Kidney (tissue), 14 donors: Measurements from ENCODE around the gene TGIF1. TPM values are rescaled to one million over a fixed set of nuclear protein-coding genes. Genes with fewer than 3 reads are reported as not detected.

ENCODE experiments used
- DNase-seq, 5 donors: peaks; one replicate each; pipeline ENCODE4 v3.0.0-alpha.2; 2013 to 2020
- FAIRE-seq: peaks from 2 replicates; lab custom pipeline; 2012; peaks lifted over from hg19 to GRCh38; lab: Jason Lieb, UNC
- H3K27ac ChIP-seq, 2 donors: one replicate each; pipeline ENCODE4 v1.7.0; 2013; ENCODE audit warnings: low read depth in 2 of 2, low read length in 2 of 2, inconsistent platforms in 1 of 2
- H3K27me3 ChIP-seq: one replicate; pipeline ENCODE4 v1.7.1; 2013; ENCODE audit warnings: low read length, inconsistent platforms; ENCODE audit not compliant: control insufficient read depth, insufficient read depth
- H3K36me3 ChIP-seq, 3 donors: one replicate each; pipeline versions ENCODE4 v1.7.0 to v1.7.1; 2013; ENCODE audit warnings: low read length in 3 of 3, control low read depth in 1 of 3, inconsistent platforms in 1 of 3; ENCODE audit not compliant: insufficient read depth in 3 of 3, control insufficient read depth in 2 of 3
- H3K4me1 ChIP-seq, 3 donors: one replicate each; pipeline versions ENCODE4 v1.7.0 to v1.7.1; 2013; ENCODE audit warnings: low read length in 3 of 3, inconsistent platforms in 1 of 3, low read depth in 1 of 3; ENCODE audit not compliant: control insufficient read depth in 2 of 3, insufficient read depth in 2 of 3
- H3K4me3 ChIP-seq, 3 donors: one replicate each; pipeline versions ENCODE4 v1.7.0 to v1.8.1; 2013; ENCODE audit warnings: low read length in 3 of 3, control low read depth in 1 of 3, inconsistent platforms in 1 of 3
- H3K9ac ChIP-seq, 3 donors: one replicate each; pipeline versions ENCODE4 v1.7.0 to v1.7.1; 2013; ENCODE audit warnings: low read length in 3 of 3, control low read depth in 1 of 3, inconsistent platforms in 1 of 3
- H3K9me3 ChIP-seq, 3 donors: one replicate each; pipeline versions ENCODE4 v1.7.0 to v1.7.1; 2013; ENCODE audit warnings: low read length in 3 of 3, control low read depth in 1 of 3, inconsistent platforms in 1 of 3; ENCODE audit not compliant: control insufficient read depth in 2 of 3, insufficient read depth in 1 of 3
- CTCF ChIP-seq: IDR thresholded peaks from 3 replicates; pipeline ENCODE4 v1.5.1; 2012; ENCODE audit warnings: mild to moderate bottlenecking, moderate library complexity, borderline replicate concordance; ENCODE audit not compliant: insufficient read depth; ENCODE audit errors: extremely low read depth
- intact Hi-C: fragments of 100-400 bp; cut with DNase I; formaldehyde crosslinking; loops from one replicate; pipeline ENCODE4 v1.11.1; 2022
- polyA plus RNA-seq: library from polyadenylated mRNA; stranded (reverse); fragments of 350-450 nt; fragmentation: Illumina TruSeq; extraction: RNeasy Lipid Tissue Mini Kit (QIAGEN cat#74804); gene quantifications from one replicate; pipeline ENCODE4 v1.2.3, GENCODE V29; 2014; ENCODE audit warnings: low read depth, low replicate concordance; ENCODE audit not compliant: insufficient read depth
- total RNA-seq: library from RNA; stranded (reverse); fragmentation: NEBNext Ultra II Directional; extraction: Animal tissue kit (Norgen Biotek cat#: 25700); gene quantifications from one replicate; pipeline ENCODE4 v1.2.1, GENCODE V29; 2021
- donor health status: control.
- donor health status: control.
- donor health status: control.
- donor health status: control.
- donor health status: control.
- donor health status: DM: yes; HTN: yes; CAD: no.
- donor health status: Normal renal cell carcinoma (clear cell type).

The TGIF1 gene
- total and polyA plus RNA-seq, 2 donors from 2014 or later, result 38.5 to 93.8 TPM

- Histone ChIP-seq H3K9me3 (no peaks in the 10 kb centered on the region), H3K4me1 (no peaks in the 10 kb centered on the region), H3K27me3 (no peaks in the 10 kb centered on the region), H3K27ac (peak overlapping the region; percentile 98 to 99), H3K4me3 (peak overlapping the region; percentile 79 to 97 (median 90)), H3K9ac (peak overlapping the region; percentile 65 to 100 (median 84)), H3K36me3 (no peaks in the 10 kb centered on the region)
- DNase-seq, result peak; percentile 86 to 94 (median 91)
- FAIRE-seq, result no peak
- intact Hi-C loops, result loop anchor here (10.0 kb wide), 2 partner anchors 145 to 175 kb away; no protein-coding TSS in a partner anchor
- TF ChIP-seq CTCF, result no peak
Observed at GRCh38 chr18:3449512-3450011, 410 bp upstream of the TGIF1 start.

GRCh38 chr18:3450799-3451182 is 819 bp downstream of the TGIF1 start:
- FAIRE-seq, result no peak
- Histone ChIP-seq H3K4me1 (peaks cover 0 to 10% (median 4%) of the 10 kb centered on the region in 3 donors), H3K9me3 (no peaks in the 10 kb centered on the region), H3K9ac (peak overlapping the region; percentile 85 to 99 (median 96)), H3K4me3 (peak overlapping the region; percentile 91 to 94 (median 94)), H3K27ac (peak overlapping the region; percentile 98 to 99), H3K36me3 (no peaks in the 10 kb centered on the region), H3K27me3 (no peaks in the 10 kb centered on the region)
- intact Hi-C loops, result loop anchor here (10.0 kb wide), 2 partner anchors 144 to 176 kb away; no protein-coding TSS in a partner anchor
- TF ChIP-seq CTCF, result no peak
- DNase-seq, result peak in 2 of 5 donors; percentile 55 to 82

- FAIRE-seq, result no peak
Observed at GRCh38 chr18:3451183-3451988, 1.4 kb downstream of the TGIF1 start.

More at GRCh38 chr18:3451183-3451988, 1.4 kb downstream of the TGIF1 start:
- Histone ChIP-seq H3K36me3 (peaks cover 0 to 2% (median 0%) of the 10 kb centered on the region in 3 donors), H3K27me3 (no peaks in the 10 kb centered on the region), H3K4me3 (peak overlapping the region; percentile 91 to 94 (median 94)), H3K27ac (peak overlapping the region; percentile 98 to 99), H3K9ac (peak overlapping the region; percentile 85 to 99 (median 96)), H3K4me1 (peaks cover 4 to 13% (median 8%) of the 10 kb centered on the region in 3 donors), H3K9me3 (no peaks in the 10 kb centered on the region)
- TF ChIP-seq CTCF, result no peak
- peak; percentile 96 to 99 (median 98) for DNase-seq
- intact Hi-C loops, result loop anchor here (10.0 kb wide), 2 partner anchors 143 to 177 kb away; no protein-coding TSS in a partner anchor
